Activated CD4-positive, alpha-beta T cell treated with anti-CD3 and anti-CD28 coated beads, Interleukin-10, Interleukin-2, amounts not matched to agents 100 ng/mL and 50 ng/mL, durations not matched to agents 16 hours and 8 hours (primary cell): Measurements from ENCODE around the gene DCAF4.
A peak's percentile ranks its signal among the peaks of the same experiment; 100 is the strongest.

Experiments
- DNase-seq: peaks from one replicate; pipeline ENCODE4 v3.0.0-alpha.2; 2020

DCAF4 gene, protein sequence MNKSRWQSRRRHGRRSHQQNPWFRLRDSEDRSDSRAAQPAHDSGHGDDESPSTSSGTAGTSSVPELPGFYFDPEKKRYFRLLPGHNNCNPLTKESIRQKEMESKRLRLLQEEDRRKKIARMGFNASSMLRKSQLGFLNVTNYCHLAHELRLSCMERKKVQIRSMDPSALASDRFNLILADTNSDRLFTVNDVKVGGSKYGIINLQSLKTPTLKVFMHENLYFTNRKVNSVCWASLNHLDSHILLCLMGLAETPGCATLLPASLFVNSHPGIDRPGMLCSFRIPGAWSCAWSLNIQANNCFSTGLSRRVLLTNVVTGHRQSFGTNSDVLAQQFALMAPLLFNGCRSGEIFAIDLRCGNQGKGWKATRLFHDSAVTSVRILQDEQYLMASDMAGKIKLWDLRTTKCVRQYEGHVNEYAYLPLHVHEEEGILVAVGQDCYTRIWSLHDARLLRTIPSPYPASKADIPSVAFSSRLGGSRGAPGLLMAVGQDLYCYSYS

DNA sequence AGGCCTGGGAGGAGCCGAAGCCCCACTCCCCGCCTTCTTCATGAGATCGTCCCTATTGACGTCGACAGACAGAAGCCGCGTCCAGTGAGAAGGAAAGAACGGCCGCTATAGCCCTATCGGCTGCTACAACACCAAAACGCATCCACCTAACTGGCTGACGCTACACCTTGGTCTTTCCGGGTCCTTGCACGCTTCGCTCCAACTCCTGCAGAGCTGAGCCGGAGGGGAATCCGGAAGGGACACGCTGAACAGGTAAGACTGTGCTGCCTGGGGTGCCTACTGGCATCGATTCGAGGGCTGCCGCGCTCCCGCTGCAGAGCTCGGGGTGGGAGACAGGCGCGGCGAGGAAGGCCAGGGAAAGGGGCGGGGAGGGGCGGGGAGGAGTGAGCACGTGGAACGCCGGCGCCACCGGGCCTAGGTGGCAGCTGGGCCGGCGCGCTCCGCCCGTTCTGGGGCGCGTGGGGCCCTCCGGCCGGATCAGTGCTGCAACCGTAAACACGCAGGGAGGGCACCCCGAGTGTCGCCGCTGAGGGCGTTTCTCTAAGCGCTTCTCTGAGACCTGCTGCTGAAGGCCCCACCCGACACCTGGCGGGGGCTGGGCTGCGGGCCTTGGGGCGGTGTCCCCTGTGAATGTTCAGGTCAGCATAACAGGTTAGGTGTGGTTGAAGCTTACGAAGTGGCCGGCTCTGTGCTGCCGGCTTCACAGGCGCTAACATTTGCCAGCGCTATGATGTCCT lies at the start of gene DCAF4:
Gene DCAF4 (plus strand): TSS at position 173 of the 737 bp plus-strand sequence. CDS start 11,515 bp downstream, outside the sequence.
- DNase-seq = peak; percentile 99

- no peak for DNase-seq
These were observed 49.6 kb upstream of the DCAF4 start for GRCh38 chr14:72876710-72877063.

- no peak for DNase-seq
These were observed 47.5 kb upstream of the DCAF4 start for GRCh38 chr14:72878746-72879145.

GRCh38 chr14:72879431-72879830 lies 46.8 kb upstream of the DCAF4 start:
- no peak for DNase-seq

GRCh38 chr14:72880164-72880563 lies 46.1 kb upstream of the DCAF4 start:
- no peak for DNase-seq

- DNase-seq = no peak
These were observed 45.4 kb upstream of the DCAF4 start for GRCh38 chr14:72880820-72881219.

DNA sequence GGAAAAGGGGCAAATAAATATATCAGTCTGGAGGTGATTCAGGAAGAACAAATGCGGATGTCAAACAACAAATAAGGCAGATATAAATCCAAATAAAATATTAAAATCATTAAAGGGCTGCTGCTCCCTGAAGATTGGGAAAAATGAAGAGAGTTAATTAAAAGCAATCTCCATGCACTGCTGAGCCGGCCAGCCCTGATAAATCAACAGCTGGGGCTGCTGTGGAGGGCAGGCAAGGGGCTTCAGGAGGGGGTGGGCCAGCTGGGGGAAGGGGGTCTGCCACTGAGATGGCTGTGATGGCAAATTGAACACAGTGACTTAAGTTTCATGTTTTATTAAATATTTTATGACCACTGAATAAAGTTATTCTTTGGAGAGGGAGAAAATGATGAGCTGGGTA lies 44.7 kb upstream of the DCAF4 start:
- DNase-seq = no peak

DNA sequence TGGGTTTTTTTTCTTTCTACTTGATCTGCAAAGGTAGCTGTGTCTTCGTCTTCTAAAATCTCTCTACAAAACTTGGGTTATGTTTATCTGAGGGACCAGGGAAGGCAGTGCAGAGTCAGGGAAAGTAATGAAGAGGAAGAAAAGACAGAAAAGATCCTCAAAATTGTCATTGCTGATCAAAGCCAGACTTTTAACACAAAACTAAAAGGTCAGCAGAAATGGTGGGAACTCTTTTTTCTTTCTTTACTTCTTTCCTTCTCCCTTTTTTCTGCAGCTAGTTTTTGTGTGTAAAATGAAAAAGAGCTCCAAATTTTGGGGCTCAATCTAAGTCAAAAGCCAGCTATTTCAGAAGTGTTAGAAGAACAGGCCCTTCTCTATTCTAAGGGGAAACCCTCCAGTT lies 44.2 kb upstream of the DCAF4 start:
- DNase-seq = no peak

DNA sequence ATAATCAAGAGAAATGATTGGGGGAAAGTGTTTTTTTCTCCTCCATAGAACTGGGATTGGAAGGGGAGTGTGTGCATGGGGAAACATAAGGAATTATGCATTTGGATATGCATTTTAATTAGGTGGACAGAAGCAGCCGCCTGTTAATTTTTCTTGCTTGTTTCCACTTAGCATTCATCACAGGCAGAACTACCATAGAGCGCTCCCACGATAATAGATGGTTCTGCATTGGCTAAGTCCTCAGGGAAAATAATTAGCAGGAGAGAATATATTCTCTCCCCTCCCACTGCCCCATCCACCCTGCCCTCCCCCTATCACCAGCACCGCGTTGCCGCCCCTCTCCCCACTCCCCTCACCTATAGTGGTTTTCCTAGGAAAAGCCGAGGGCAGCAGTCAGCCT lies 43.8 kb upstream of the DCAF4 start:
- no peak for DNase-seq

- DNase-seq = no peak
These were observed 43.2 kb upstream of the DCAF4 start for GRCh38 chr14:72883109-72883508.

DNA sequence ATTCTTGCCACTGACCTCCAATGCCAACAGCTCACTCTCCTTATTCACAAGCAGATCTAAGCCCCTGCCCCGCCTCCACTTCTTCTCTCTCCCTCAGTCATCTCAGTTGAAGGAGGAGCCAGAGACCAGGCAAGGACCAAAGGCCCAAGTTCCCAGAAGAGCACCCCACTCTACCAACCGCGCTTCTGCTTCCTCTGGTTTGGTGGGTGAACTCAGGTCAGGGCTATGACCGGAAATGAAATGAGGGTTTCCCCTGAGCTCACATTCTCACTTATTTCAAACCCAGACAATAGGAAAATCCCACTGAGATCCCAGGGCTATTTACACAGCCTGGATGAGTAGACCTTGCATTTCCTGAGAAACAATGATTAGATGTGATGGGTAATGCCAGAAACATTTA lies 42.3 kb upstream of the DCAF4 start:
- DNase-seq = peak; percentile 45

GRCh38 chr14:72884386-72884785 lies 41.9 kb upstream of the DCAF4 start:
- DNase-seq = no peak

GRCh38 chr14:72887514-72887913 lies 38.8 kb upstream of the DCAF4 start:
- no peak for DNase-seq

GRCh38 chr14:72888192-72888591 lies 38.1 kb upstream of the DCAF4 start:
- DNase-seq = no peak

GRCh38 chr14:72888636-72889201 lies 37.5 kb upstream of the DCAF4 start:
- DNase-seq = no peak

DNA sequence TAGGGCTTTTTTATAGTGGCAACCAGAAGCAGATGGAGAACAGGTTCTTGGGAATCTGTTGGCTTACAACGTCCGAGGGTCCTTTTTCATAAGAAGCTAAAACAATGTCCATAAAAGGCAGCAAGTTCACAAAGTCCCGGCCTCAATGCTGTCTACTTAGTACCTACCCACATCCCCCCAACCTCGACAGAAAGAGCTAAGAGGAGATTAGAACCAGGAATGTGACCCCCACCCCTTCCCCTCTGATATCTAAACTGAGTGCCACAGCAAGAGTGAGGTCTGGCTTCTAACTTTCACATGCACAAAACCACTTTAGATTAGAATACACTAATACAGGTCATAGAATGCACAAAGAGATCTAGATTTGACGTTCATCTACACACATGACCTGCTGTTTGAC lies 36.9 kb upstream of the DCAF4 start:
- DNase-seq = no peak

DNA sequence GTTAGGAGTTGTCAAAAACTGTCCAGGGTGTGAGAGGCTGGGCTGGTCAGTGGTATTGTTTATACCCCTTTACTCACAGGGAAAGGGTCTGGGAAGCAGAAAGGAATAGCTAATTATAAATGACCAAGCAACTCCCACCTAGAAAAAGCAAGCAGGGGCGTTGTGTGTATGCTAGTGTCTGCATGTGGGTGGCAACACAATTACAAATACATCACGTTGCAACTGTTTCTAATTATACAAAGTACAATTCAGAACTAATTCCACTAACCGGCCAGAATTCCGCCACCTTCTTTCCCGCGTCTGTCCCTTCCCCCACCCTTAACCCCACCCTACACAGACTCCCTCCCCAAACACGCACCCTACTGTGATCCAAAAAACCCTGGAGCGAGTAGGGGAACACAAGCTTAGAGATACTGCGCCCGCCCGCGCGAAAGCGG lies 34.6 kb upstream of the DCAF4 start:
- DNase-seq = no peak

DNA sequence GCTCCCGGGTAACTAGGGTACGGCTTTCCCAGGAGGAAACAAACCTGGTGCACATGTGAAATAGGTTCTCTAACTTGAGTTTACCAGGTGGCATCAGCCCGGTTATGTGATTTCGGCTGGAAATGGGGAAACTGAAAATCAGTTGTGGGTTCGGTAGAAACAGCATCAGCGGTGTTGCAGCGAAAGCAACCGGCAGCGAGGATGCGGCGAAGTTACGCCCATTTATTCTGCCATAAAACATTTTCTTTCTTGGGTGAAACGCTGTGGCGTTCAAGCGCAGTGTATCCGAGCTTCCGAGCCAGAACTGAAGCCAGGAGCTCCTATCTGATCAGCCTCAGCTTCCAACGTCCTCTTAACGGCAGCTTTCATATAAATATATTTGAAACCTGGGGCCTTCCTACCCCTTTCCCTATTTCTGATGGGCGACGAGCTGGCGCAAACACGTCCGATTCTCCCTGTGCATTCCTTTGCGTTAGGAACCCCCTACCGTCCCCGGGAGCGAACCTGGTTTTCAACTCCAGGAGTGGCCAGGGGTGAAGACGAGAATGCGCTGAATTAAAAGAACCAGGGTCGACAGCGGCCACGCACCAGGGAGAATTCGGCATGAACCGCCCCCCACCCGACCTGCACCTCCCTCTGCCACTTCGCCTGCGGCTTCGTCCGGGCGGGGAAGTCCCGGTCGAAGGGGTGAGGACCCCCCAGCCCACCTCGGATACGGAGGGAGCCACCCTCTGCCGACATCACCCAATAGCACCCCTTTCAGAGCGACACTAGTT lies 34.0 kb upstream of the DCAF4 start:
- DNase-seq = peak; percentile 29

DNA sequence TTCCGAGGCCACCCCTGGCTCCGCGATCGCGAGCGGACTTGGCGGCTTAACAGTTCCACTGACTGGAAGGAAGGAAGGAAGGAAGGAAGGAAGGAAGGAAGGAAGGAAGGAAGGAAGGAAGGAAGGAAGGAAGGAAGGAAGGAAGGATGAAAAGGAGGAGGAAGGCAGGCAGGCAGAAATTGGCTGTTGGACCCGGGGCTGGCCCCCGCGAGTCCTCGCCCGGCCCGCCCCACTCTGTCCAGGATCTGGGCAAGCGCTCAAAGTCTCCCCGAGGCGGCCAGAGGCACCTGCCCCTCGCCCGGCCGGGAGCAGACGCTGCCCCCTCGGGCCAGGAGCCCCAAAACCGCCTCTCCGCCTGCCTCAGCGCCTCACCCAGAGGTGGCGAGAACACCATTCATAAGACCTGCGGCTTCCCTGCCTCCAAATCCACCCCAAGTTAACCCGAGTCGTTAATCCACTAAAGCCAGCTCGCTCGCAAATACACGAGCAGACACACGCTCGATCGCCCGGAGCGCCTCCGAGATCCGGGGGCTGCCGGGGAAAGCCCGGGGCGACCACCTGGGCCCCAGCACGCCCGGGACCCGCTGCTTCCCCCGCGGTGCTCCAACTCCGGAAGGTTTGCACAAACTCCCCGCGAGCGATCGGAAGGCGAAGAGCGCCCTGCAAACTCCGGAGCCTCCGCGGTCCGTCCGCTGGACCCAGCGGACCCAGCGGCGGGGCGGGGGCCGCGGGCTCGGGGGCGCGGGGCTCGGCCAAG lies 33.2 kb upstream of the DCAF4 start:
- DNase-seq = no peak

DNA sequence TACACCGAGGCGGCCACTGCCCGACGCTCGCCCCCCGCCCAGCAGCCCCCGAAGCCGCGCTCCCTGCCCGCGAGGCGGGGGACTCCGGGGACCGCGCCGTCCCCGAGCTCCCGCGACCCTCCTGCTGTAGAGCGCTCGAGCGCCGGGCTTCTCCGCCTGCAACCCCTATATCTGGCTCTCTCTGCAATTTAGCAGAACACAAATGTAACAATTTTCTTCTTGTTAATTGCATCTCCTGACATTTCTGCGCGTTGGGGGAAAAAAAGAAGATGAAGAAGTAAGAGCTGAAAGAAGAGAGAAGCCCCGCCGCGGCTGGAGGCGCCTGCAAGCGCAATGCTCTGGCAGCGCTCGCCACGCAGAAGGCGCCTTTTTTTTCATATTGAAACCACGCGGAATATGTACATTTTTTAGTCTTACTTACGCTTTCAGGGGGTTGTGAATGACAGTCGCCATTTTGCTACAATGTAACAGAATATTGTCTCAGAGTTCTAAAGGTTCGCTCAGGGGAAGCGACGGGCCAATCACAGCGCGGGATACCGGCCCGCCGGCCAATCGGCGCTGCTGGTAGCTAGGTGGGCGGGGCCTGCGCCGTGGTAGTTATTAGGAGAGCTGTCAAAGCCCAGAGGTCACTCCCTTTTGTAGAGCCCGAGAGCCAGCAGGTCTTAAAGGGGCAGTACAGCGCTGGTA lies 32.5 kb upstream of the DCAF4 start, which contains the start of gene DPF3:
Gene DPF3 (minus strand): TSS at position 466 of the 687 bp plus-strand sequence. CDS start 13 bp downstream, at position 453.
- peak; percentile 95 for DNase-seq

DNA sequence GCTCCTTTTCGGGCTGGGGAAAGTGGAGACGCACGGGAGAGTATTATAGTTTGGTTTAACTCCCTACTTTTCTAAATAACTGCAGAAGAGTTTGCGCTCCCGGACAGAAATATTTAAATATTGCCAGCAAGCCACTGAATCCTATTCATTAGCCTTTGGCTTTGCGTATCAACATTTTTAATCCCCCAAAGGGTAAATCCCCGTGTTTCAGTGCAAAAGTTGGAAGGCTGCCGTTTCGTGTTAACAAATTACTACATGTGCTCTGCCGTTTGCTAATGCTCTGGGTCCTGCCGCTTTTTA lies 32.0 kb upstream of the DCAF4 start:
- no peak for DNase-seq
